Smooth muscle cell (in vitro differentiated cells): ENCODE results near the gene ZSWIM6. TPM values are rescaled to one million over a fixed set of nuclear protein-coding genes. Genes with fewer than 3 reads are reported as not detected.

ENCODE experiments used
- DNase-seq: peaks from one replicate; lab custom pipeline; 2025; ENCODE audit not compliant: unreplicated experiment; lab: John Stamatoyannopoulos, UW
- H2AFZ ChIP-seq: fragments of 200-600 bp; sonication (generic); 2 replicates; pipeline ENCODE4 v1.6.0; 2016; ENCODE audit warnings: antibody characterized with exemption, low read depth, mild to moderate bottlenecking
- H3F3A ChIP-seq: fragments of 200-600 bp; sonication (generic); 2 replicates; pipeline ENCODE4 v1.6.0; 2017; ENCODE audit warnings: antibody characterized with exemption, low read depth
- H3K27ac ChIP-seq: fragments of 200-600 bp; sonication (generic); 2 replicates; pipeline ENCODE4 v1.5.1; 2016; ENCODE audit warnings: low read depth, mild to moderate bottlenecking
- H3K27me3 ChIP-seq: fragments of 200-600 bp; sonication (generic); 2 replicates; pipeline ENCODE4 v1.6.1; 2016; ENCODE audit warnings: low read depth, mild to moderate bottlenecking
- H3K36me3 ChIP-seq: fragments of 200-600 bp; sonication (generic); 2 replicates; pipeline ENCODE4 v1.5.1; 2016; ENCODE audit warnings: low read depth
- H3K4me1 ChIP-seq: fragments of 200-600 bp; sonication (generic); 2 replicates; pipeline ENCODE4 v1.5.1; 2016; ENCODE audit warnings: low read depth
- H3K4me2 ChIP-seq: fragments of 200-600 bp; sonication (generic); 2 replicates; pipeline ENCODE4 v1.6.0; 2016; ENCODE audit warnings: mild to moderate bottlenecking
- H3K4me3 ChIP-seq: fragments of 200-600 bp; sonication (generic); 2 replicates; pipeline ENCODE4 v1.5.1; 2016; ENCODE audit warnings: mild to moderate bottlenecking
- H3K79me2 ChIP-seq: fragments of 200-600 bp; sonication (generic); 2 replicates; pipeline ENCODE4 v1.6.0; 2016; ENCODE audit warnings: low read depth, mild to moderate bottlenecking
- H3K9ac ChIP-seq: fragments of 200-600 bp; sonication (generic); 2 replicates; pipeline ENCODE4 v1.6.0; 2016; ENCODE audit warnings: low read depth
- H3K9me3 ChIP-seq: fragments of 200-600 bp; sonication (generic); replicated peaks from 2 replicates; pipeline ENCODE4 v1.5.1; 2016; ENCODE audit warnings: low read depth
- H4K20me1 ChIP-seq: fragments of 200-600 bp; sonication (generic); 2 replicates; pipeline ENCODE4 v1.6.0; 2016; ENCODE audit warnings: low read depth
- CTCF ChIP-seq: fragments of 200-600 bp; sonication (generic); IDR thresholded peaks from 2 replicates; pipeline ENCODE4 v1.5.1; 2017; ENCODE audit warnings: borderline replicate concordance, mild to moderate bottlenecking, antibody characterized with exemption; ENCODE audit not compliant: insufficient read depth, poor library complexity, severe bottlenecking
- WGBS: methylation state at CpG from one replicate; pipeline ENCODE4 v1.1.7; 2016; ENCODE audit warnings: low lambda C conversion rate; 5-methylcytosine and 5-hydroxymethylcytosine counted together
- polyA plus RNA-seq: library from polyadenylated mRNA; unstranded; fragments of >200 nt; fragmentation: Nextera tagmentation; extraction: Ambion mirVana; gene quantifications from 2 replicates; pipeline ENCODE4 v1.2.1, GENCODE V29; 2016
- total RNA-seq: library from RNA; depleted of rRNA; stranded (reverse); fragments of >200 nt; gene quantifications from 2 replicates; pipeline ENCODE4 v1.2.3, GENCODE V29; 2014

Gene ZSWIM6
- total and polyA plus RNA-seq, 2 experiments from 2014 or later = 9.1 to 25.5 TPM

GRCh38 chr5:61386045-61386800, 54.2 kb downstream of the ZSWIM6 start:
- no peak for TF ChIP-seq CTCF
- H4K20me1 ChIP-seq = peaks cover 98% of the 10 kb centered on the region

GRCh38 chr5:61389609-61390008, 57.6 kb downstream of the ZSWIM6 start:
- no peak for TF ChIP-seq CTCF
- Histone ChIP-seq H3K4me2 (no peak overlapping the region), H3K9ac (no peak overlapping the region), H2AFZ (no peak overlapping the region), H3K27me3 (no peaks in the 10 kb centered on the region), H4K20me1 (peaks cover 99% of the 10 kb centered on the region), H3K4me1 (peaks cover 13% of the 10 kb centered on the region), H3K4me3 (no peak overlapping the region), H3K27ac (no peak overlapping the region), H3K36me3 (no peaks in the 10 kb centered on the region), H3K9me3 (no peaks in the 10 kb centered on the region), H3F3A (no peaks in the 10 kb centered on the region), H3K79me2 (peaks cover 99% of the 10 kb centered on the region)
- DNase-seq = no peak
- WGBS = 80% methylated on average over 3 of the region's 3 CpGs

More at GRCh38 chr5:61386045-61386800, 54.2 kb downstream of the ZSWIM6 start:
- peaks cover 13% of the 10 kb centered on the region for H3K4me1 ChIP-seq
- WGBS = 61% methylated on average over 2 of the region's 2 CpGs
- H3K27ac ChIP-seq = no peak overlapping the region
- no peaks in the 10 kb centered on the region for H3F3A ChIP-seq
- no peaks in the 10 kb centered on the region for H3K9me3 ChIP-seq
- no peaks in the 10 kb centered on the region for H3K27me3 ChIP-seq
- peak overlapping the region; percentile 37 for H3K4me2 ChIP-seq
- H2AFZ ChIP-seq = no peak overlapping the region
- H3K79me2 ChIP-seq = peaks cover 97% of the 10 kb centered on the region
- DNase-seq = no peak
- no peak overlapping the region for H3K4me3 ChIP-seq
- H3K9ac ChIP-seq = no peak overlapping the region
- H3K36me3 ChIP-seq = no peaks in the 10 kb centered on the region

- H3K9ac ChIP-seq = no peak overlapping the region
- H3K27me3 ChIP-seq = no peaks in the 10 kb centered on the region
- WGBS = 100% methylated on average over 1 of the region's 1 CpG
- H3K9me3 ChIP-seq = no peaks in the 10 kb centered on the region
- H2AFZ ChIP-seq = no peak overlapping the region
- no peak for DNase-seq
- H3K4me1 ChIP-seq = peaks cover 3% of the 10 kb centered on the region
- H3K4me2 ChIP-seq = no peak overlapping the region
- no peak overlapping the region for H3K4me3 ChIP-seq
- no peak for TF ChIP-seq CTCF
- peaks cover 99% of the 10 kb centered on the region for H4K20me1 ChIP-seq
- H3K27ac ChIP-seq = no peak overlapping the region
- H3K36me3 ChIP-seq = no peaks in the 10 kb centered on the region
- H3K79me2 ChIP-seq = peaks cover 99% of the 10 kb centered on the region
- H3F3A ChIP-seq = no peaks in the 10 kb centered on the region
Observed at GRCh38 chr5:61394078-61394704, 62.1 kb downstream of the ZSWIM6 start.
